Fibroblast of mammary gland (primary cell): Measurements from ENCODE around the gene VAV1.
A peak's percentile ranks its signal among the peaks of the same experiment; 100 is the strongest.

Experiments used
- DNase-seq: peaks from one replicate; pipeline ENCODE4 v3.0.0-alpha.2; 2010; ENCODE audit warnings: low read depth
- H3K4me3 ChIP-seq: 2 replicates; pipeline ENCODE4 v1.5.1; 2011; ENCODE audit warnings: low read depth, mild to moderate bottlenecking, low read length, moderate library complexity; ENCODE audit not compliant: control insufficient read depth
- CTCF ChIP-seq: conservative IDR thresholded peaks from 2 replicates; pipeline ENCODE4 v1.5.1; 2011; ENCODE audit warnings: low read depth, low read length, inconsistent platforms; ENCODE audit not compliant: control insufficient read depth, insufficient read depth

VAV1 gene, protein sequence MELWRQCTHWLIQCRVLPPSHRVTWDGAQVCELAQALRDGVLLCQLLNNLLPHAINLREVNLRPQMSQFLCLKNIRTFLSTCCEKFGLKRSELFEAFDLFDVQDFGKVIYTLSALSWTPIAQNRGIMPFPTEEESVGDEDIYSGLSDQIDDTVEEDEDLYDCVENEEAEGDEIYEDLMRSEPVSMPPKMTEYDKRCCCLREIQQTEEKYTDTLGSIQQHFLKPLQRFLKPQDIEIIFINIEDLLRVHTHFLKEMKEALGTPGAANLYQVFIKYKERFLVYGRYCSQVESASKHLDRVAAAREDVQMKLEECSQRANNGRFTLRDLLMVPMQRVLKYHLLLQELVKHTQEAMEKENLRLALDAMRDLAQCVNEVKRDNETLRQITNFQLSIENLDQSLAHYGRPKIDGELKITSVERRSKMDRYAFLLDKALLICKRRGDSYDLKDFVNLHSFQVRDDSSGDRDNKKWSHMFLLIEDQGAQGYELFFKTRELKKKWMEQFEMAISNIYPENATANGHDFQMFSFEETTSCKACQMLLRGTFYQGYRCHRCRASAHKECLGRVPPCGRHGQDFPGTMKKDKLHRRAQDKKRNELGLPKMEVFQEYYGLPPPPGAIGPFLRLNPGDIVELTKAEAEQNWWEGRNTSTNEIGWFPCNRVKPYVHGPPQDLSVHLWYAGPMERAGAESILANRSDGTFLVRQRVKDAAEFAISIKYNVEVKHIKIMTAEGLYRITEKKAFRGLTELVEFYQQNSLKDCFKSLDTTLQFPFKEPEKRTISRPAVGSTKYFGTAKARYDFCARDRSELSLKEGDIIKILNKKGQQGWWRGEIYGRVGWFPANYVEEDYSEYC

GRCh38 chr19:6772028-6772865, at the start of gene VAV1:
Gene VAV1, plus strand, starts transcription at chr19:6772708. Its CDS starts 100 bp downstream, at chr19:6772808.
- TF ChIP-seq CTCF = no peak
- DNase-seq = no peak
- no peak within 1 kb of the TSS for H3K4me3 ChIP-seq

DNA sequence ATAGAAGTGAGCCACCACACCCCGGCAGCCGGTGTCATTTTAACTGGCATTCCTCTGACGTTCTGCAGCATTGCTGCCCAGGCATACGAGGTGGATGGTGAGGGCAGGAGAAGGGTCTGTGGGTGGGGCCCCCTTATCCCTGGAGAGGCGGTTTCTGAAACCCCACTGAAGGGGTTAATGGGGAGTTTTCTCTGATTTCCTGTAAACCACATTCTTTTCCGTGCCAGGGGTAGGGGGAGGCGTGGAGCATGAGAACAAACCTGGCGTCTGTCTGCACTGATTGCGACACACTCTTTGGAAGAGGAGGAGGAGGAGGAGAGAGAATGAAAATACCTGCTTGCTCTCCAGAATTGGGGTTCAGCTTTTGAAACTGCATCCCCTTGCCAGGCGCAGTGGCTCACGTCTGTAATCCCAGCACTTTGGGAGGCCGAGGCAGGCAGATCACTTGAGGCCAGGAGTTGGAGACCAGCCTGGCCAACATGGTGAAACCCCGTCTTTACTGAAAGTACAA, 49.3 kb upstream of the VAV1 start:
- peak; percentile 48 for DNase-seq
- no peak for TF ChIP-seq CTCF
- no peak overlapping the region for H3K4me3 ChIP-seq

- no peak overlapping the region for H3K4me3 ChIP-seq
- no peak for TF ChIP-seq CTCF
Observed at GRCh38 chr19:6723738-6724137, 48.8 kb upstream of the VAV1 start.

GRCh38 chr19:6724631-6725492, 47.6 kb upstream of the VAV1 start:
- DNase-seq = no peak
- H3K4me3 ChIP-seq = no peak overlapping the region
- TF ChIP-seq CTCF = no peak

More at GRCh38 chr19:6723738-6724137, 48.8 kb upstream of the VAV1 start:
- no peak for DNase-seq

DNA sequence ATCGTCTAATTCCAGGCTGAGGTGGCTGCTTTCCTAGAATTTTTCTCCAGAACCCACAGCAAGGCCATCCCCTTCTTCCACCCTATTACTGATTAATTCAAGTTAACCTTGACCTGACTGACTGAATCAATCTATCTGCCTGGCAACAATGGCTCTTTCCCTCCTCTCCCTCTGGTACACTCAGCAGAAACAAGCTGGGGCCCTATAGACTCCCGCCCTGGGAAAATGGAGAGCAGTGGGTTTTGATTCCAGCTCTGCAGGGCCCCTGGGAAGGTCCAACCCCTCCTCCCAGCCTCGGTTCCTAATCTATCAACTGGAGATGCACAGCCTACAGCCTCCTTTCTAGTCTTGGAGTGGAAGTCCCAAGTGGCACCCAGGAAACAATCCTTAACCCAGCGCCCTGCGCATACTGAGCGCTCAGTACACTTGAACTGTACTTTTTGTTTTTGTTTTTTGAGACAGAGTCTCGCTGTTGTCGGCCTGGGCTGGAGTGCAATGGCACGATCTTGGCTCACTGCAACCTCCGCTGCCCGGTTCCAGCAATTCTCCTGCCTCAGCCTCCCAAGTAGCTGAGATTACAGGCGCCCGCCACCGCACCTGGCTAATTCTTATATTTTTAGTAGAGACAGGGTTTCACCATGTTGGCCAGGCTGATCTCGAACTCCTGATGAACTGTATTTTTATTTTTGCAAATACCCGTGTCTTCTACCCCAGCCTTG, 46.8 kb upstream of the VAV1 start:
- no peak for DNase-seq
- H3K4me3 ChIP-seq = no peak overlapping the region
- no peak for TF ChIP-seq CTCF
